Retinal pigment epithelial cell (primary cell): Measurements from ENCODE around the gene OLFML1.
A peak's percentile ranks its signal among the peaks of the same experiment; 100 is the strongest.

ENCODE experiments used
- DNase-seq: peaks from one replicate; pipeline ENCODE4 v3.0.0-alpha.2; 2010; ENCODE audit warnings: low read depth
- H3K4me3 ChIP-seq: 2 replicates; pipeline ENCODE4 v1.5.1; 2011; ENCODE audit warnings: mild to moderate bottlenecking, low read length, control low read depth, moderate library complexity
- TF ChIP-seq, protein P1 (sequence below): conservative IDR thresholded peaks from 2 replicates; pipeline ENCODE4 v1.5.1; 2011; ENCODE audit warnings: low read depth, low read length, control low read depth, inconsistent platforms

The OLFML1 gene

DNA sequence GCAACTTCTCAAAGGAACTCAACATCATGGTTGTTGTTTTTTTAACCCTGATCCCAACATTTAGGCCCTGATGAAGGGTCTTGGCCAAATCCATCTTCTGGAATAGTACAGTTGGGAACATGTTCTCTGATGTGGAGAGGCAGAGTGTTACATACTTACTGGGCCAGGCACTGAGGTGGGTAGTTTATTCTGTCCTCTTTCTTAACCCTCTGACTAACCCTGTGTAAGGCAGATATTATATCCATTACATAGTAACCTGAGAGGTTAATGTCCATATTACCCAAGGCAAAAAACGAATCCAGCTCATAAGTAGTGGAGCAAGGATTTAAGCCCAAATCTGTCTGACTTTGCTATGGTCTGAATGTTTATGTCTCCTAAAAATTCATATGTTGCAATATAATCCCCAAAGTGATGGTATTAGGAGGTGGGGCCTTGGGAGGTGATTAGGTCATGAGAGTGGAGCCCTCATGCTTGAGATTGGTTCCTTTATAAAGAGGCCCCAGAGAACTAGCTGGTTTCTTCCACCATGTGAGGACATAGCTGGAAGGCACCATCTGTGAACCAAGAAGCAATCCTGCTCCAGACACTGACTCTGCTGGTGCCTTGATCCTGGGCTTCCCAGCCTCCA is 44.8 kb downstream of the OLFML1 start:
- TF ChIP-seq, protein P1, sequence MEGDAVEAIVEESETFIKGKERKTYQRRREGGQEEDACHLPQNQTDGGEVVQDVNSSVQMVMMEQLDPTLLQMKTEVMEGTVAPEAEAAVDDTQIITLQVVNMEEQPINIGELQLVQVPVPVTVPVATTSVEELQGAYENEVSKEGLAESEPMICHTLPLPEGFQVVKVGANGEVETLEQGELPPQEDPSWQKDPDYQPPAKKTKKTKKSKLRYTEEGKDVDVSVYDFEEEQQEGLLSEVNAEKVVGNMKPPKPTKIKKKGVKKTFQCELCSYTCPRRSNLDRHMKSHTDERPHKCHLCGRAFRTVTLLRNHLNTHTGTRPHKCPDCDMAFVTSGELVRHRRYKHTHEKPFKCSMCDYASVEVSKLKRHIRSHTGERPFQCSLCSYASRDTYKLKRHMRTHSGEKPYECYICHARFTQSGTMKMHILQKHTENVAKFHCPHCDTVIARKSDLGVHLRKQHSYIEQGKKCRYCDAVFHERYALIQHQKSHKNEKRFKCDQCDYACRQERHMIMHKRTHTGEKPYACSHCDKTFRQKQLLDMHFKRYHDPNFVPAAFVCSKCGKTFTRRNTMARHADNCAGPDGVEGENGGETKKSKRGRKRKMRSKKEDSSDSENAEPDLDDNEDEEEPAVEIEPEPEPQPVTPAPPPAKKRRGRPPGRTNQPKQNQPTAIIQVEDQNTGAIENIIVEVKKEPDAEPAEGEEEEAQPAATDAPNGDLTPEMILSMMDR = no peak
- DNase-seq = no peak
- no peak overlapping the region for H3K4me3 ChIP-seq

DNA sequence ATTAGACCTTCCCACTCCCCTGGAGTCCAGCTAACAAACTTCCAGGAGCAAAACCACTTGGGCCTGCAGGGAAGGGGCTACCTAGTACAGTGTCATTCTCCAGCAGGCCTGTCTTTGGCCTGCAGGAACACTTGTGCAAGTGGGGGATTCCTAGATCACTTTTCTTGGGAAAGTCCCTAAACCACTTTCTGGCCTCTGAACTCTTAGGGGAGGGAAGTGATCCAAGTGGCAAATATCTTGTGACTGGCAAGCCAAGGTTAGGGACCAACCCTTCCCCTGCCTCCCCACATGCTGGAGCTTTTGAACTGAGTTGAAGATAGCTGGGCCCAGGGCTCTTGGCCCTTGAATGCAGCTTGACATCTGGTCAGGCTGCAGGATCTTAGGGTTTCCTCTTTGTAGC is 45.7 kb downstream of the OLFML1 start:
- no peak for DNase-seq
- H3K4me3 ChIP-seq = no peak overlapping the region
- TF ChIP-seq, protein P1 = no peak

DNA sequence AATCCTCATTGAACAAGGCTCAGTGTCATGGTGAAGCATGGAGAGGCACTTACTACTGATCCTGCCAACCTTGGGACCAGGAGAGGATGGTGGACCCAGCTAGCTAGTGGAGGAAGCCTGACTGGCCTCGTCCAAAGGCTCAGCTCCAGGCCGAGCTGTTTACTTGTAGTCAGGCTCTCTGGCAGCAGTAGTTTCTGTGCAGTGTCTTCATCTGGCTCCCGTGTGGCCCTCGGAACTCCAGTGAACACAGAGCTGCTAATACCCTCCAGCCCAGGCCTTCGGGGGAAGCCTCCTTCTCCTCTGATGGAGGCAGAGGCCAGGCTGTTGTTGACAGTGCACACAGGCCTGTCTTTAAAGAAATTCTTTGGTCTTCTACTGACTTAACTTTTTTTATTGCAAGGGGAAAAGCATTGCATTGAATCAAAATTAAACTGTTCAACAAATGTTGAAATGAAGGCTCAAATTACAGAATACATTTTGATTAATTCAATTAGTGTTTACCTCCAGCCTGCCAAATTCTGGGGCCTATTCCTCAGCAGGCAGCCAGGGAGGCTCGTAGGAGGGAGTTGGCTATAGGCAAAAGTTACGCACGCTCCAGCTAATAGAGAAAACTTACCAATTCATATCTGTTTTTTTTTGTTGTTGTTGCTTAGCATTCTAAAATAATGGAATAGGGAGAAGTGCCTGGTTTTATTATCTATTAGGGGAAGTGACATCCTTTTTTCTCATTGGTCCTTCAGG is 47.3 kb downstream of the OLFML1 start:
- TF ChIP-seq, protein P1 = no peak
- H3K4me3 ChIP-seq = no peak overlapping the region
- no peak for DNase-seq

DNA sequence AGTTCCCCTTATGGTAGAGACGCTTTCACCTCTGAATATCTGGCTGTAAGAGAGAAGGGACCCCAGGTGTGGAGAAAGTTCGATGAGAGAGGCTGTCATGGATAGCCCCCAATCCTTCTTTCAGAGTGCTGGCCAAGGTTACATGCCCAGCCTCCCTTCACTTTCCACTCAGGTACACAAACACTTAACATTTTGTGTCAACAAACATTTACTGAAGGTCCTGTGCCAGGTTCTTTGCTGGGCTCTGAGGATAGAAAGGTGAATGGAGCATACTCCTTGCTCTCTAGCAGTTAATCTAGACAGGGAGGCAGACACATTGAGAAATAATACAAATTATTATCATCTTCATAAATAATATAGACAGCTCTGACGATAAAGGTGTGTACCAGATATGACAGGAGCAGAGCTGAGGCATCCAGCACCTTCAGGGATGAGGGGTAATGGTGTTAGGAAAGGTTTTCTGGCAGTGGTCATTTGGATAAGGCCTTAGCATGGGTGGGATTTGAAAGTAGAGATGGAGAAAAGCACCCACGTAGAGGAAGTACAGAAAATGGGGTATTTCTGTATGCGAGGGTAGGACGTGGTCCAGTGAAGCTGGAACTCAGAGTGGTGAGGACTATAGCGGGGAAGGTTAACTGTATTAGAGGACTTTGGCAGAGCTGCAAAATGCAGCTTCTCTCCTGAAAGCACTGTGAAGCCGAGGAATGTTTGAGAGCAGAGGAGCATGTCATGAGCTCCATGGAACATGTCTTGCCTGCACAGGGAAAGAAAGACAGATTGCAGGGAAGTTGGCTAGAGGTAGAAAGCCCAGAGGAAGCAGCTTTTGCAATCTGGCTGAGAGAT is 48.1 kb downstream of the OLFML1 start:
- TF ChIP-seq, protein P1 = no peak
- H3K4me3 ChIP-seq = no peak overlapping the region
- DNase-seq = no peak

DNA sequence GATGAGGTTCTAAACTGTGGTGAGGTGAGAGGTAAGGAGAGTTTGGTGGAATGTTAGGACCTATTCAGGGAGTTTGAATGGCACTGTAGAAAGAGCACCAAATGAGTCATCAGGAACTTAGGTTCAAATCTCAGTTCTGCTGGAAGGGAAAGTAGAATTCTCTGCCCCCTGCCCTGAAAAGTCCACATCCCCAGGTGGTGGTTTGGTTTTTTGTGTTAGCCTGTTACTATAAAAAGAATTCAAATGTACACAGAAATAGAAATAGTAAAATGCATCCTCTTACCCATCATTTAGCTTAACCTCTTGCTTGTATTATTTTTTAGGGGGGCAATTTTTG is 48.7 kb downstream of the OLFML1 start:
- TF ChIP-seq, protein P1 = no peak
- no peak for DNase-seq
- H3K4me3 ChIP-seq = no peak overlapping the region

DNA sequence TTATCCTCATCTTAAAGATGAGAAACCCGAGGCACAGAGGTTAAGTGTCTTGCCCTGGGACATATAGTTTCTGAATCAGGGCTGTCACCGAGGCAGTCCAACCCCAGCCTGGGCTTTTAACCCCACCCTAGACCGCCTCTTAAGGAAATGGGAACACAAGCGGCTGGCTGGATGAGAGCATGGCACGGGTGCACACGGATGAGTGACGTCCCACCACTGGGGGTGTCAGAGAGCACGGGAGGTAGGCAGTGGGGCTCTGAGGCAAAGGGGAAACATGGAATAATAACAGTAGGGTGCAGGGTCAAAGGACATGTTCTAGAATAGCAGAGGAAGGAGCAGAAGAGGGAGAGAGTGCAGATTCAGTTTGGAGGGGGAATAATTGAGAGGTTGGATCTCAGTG is 50.8 kb downstream of the OLFML1 start:
- no peak for DNase-seq
- H3K4me3 ChIP-seq = no peak overlapping the region
- TF ChIP-seq, protein P1 = peak; percentile 39
